ENCODE data around the gene EEPD1.

Gene EEPD1

DNA sequence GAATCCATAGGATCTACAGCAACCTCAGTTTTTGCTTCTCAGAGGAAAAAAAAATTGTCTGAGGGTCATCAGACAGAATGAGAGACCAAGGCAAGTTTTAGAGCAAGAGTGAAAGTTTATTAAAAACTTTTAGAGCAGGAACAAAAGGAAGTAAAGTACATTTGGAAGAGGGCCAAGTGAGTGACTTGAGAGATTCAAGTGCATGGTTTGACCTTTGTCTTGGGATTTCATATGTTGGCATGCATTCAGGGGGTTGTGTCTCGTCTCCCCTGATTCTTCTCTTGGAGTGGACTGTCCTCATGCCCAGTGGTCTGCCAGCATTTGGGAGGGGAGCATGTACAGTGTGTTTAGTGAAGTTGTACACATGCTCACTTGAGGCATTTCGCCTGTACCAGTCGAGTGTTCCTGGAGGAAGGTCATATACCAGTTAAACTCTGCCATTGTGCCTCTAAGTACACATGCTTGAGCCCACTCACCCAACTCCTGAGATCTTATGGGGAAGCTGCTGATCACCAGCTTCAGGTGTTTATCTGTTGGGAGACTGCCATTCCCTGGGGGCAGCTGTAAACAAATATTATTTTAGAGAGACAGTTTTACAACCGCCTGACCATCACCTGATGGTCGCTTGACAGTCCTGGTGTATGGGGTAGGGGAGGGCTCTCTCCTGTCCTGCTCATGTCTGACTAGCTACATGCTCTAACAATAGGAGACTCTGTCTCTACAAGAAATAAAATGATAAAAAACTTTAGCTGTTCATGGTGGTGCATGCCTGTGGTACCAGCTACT lies 109.4 kb downstream of the EEPD1 start:
- H3K27ac ChIP-seq, result peak overlapping the region; percentile 58 to 97 (median 68); a peak in 21 of 22 replicates
- no peak for TF ChIP-seq Cebpa-rat (IDR thresholded peaks at IDR 0.05)
- H3K4me3 ChIP-seq, result peak overlapping the region in 2 of 10 experiments; percentile 13 to 33; a peak in 2 of 20 replicates
- H3K4me2 ChIP-seq, result peak overlapping the region; percentile 69 to 92 (median 83)
- peaks cover 60 to 100% (median 73%) of the 10 kb centered on the region in 10 experiments for H3K4me1 ChIP-seq
- peaks cover 0 to 18% (median 0%) of the 10 kb centered on the region in 11 experiments; a peak in 7 of 22 replicates for H3K36me3 ChIP-seq
- H3K9me3 ChIP-seq (replicated peaks in 1 of 11), result peaks cover 0 to 11% (median 0%) of the 10 kb centered on the region in 11 experiments; a peak in 1 of 22 replicates
- H3K27me3 ChIP-seq, result no peaks in the 10 kb centered on the region
- H4K20me1 ChIP-seq, result no peaks in the 10 kb centered on the region
- peak overlapping the region in 4 of 11 experiments; percentile 65 to 86 (median 79); a peak in 7 of 22 replicates for H3K9ac ChIP-seq

- H3K4me3 ChIP-seq, result peak overlapping the region in 4 of 10 experiments; percentile 8 to 33 (median 14); a peak in 7 of 20 replicates
- H3K4me2 ChIP-seq, result peak overlapping the region; percentile 69 to 92 (median 83)
- TF ChIP-seq Cebpa-rat (IDR thresholded peaks at IDR 0.05), result peak in 1 of 11 experiments; percentile 57; a peak in 1 of 22 replicates
- H3K36me3 ChIP-seq, result peaks cover 0 to 24% (median 0%) of the 10 kb centered on the region in 11 experiments; a peak in 7 of 22 replicates
- no peaks in the 10 kb centered on the region for H3K27me3 ChIP-seq
- no peaks in the 10 kb centered on the region for H4K20me1 ChIP-seq
- H3K9me3 ChIP-seq (replicated peaks in 1 of 11), result peaks cover 0 to 12% (median 0%) of the 10 kb centered on the region in 11 experiments; a peak in 1 of 22 replicates
- H3K27ac ChIP-seq, result peak overlapping the region; percentile 58 to 97 (median 68)
- H3K9ac ChIP-seq, result peak overlapping the region in 10 of 11 experiments; percentile 3 to 86 (median 48); a peak in 13 of 22 replicates
- H3K4me1 ChIP-seq, result peaks cover 60 to 100% (median 73%) of the 10 kb centered on the region in 10 experiments
Observed at GRCh38 chr7:36263095-36263484, 110.0 kb downstream of the EEPD1 start.

DNA sequence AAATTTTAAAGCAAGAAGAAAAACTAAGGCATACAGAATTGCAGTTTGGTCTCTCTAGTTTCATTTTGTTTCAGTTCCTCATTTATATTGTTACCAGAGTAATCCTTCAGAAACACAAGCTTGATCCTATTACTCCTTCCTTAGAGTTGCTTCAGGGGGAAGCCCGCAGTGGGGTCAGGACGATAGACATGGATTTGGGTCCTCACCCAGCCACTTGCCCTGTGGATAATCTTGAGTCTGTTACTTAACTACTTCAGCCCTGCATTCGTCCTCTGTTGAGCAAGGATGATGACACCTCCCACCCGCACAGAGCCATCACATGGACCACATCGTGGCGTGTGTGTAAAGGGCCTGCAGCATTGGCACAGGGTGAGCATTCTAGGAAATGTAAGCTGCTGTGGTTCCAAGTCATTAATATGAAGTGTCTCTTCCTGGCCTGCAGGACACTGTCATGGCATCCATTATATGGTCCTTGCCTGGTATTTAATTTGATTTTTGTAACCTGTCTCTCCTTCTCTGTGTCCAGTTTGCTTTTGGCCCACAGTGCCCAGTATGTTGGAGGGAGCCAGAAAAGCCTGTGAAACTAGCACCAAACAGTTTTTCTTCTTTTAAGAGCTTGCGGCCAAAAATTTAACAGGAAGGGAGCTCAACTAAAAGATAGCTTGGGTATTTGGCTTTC lies 111.2 kb downstream of the EEPD1 start:
- Histone ChIP-seq H3K4me3 (no peak overlapping the region), H3K4me1 (peaks cover 60 to 100% (median 70%) of the 10 kb centered on the region in 10 experiments), H3K27ac (peak overlapping the region; percentile 58 to 97 (median 68)), H3K4me2 (peak overlapping the region; percentile 69 to 92 (median 83)), H3K9me3 (replicated peaks in 1 of 11) (peaks cover 0 to 12% (median 0%) of the 10 kb centered on the region in 11 experiments; a peak in 1 of 22 replicates), H3K9ac (peak overlapping the region in 7 of 11 experiments; percentile 28 to 86 (median 65); a peak in 13 of 22 replicates), H3K36me3 (peaks cover 0 to 28% (median 0%) of the 10 kb centered on the region in 11 experiments; a peak in 7 of 22 replicates), H4K20me1 (no peaks in the 10 kb centered on the region), H3K27me3 (no peaks in the 10 kb centered on the region)
- peak in 10 of 11 experiments; percentile 45 to 73 (median 60); a peak in 11 of 22 replicates for TF ChIP-seq Cebpa-rat (IDR thresholded peaks at IDR 0.05)

GRCh38 chr7:36264913-36265516 lies 112.0 kb downstream of the EEPD1 start:
- H3K27me3 ChIP-seq, result no peaks in the 10 kb centered on the region
- TF ChIP-seq Cebpa-rat (IDR thresholded peaks at IDR 0.05), result no peak
- peaks cover 0 to 36% (median 0%) of the 10 kb centered on the region in 11 experiments; a peak in 7 of 22 replicates for H3K36me3 ChIP-seq
- H3K9ac ChIP-seq, result peak overlapping the region in 5 of 11 experiments; percentile 43 to 86 (median 76); a peak in 9 of 22 replicates
- H3K4me1 ChIP-seq, result peaks cover 59 to 100% (median 69%) of the 10 kb centered on the region in 10 experiments
- peaks cover 0 to 12% (median 0%) of the 10 kb centered on the region in 11 experiments; a peak in 1 of 22 replicates for H3K9me3 ChIP-seq (replicated peaks in 1 of 11)
- H3K4me2 ChIP-seq, result peak overlapping the region in 9 of 11 experiments; percentile 37 to 92 (median 87); a peak in 18 of 22 replicates
- peak overlapping the region; percentile 58 to 97 (median 68); a peak in 21 of 22 replicates for H3K27ac ChIP-seq
- no peak overlapping the region for H3K4me3 ChIP-seq
- no peaks in the 10 kb centered on the region for H4K20me1 ChIP-seq

DNA sequence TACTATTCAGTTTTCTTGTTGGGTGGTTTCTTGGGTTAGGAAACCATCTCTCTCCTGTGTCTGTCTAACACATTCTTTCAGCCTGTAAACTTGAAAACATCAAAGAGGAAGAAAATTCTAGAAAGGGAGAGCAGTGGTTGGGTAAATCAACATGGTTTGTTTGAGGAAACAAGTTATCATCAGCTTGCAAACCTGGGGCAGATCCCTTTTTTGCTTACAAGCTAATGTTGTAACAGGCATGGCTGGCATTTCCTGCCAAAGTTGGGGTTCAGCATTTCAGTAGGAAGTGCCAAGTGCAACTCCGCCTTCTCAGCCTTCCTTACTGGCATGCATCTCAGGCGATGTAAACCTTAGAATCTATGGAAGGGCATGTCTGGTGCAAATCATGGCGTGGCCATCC lies 112.6 kb downstream of the EEPD1 start:
- peak in 4 of 11 experiments; percentile 40 to 64 (median 52); a peak in 4 of 22 replicates for TF ChIP-seq Cebpa-rat (IDR thresholded peaks at IDR 0.05)
- Histone ChIP-seq H3K27me3 (no peaks in the 10 kb centered on the region), H3K4me2 (peak overlapping the region in 9 of 11 experiments; percentile 26 to 92 (median 87); a peak in 18 of 22 replicates), H4K20me1 (no peaks in the 10 kb centered on the region), H3K4me3 (no peak overlapping the region), H3K9me3 (replicated peaks in 1 of 11) (peaks cover 0 to 12% (median 0%) of the 10 kb centered on the region in 11 experiments; a peak in 1 of 22 replicates), H3K4me1 (peaks cover 52 to 93% (median 62%) of the 10 kb centered on the region in 10 experiments), H3K36me3 (peaks cover 0 to 37% (median 0%) of the 10 kb centered on the region in 11 experiments; a peak in 7 of 22 replicates), H3K27ac (peak overlapping the region in 10 of 11 experiments; percentile 58 to 97 (median 74); a peak in 19 of 22 replicates), H3K9ac (peak overlapping the region in 5 of 11 experiments; percentile 43 to 86 (median 76); a peak in 9 of 22 replicates)

- Histone ChIP-seq H3K9me3 (replicated peaks in 1 of 11) (peaks cover 0 to 12% (median 0%) of the 10 kb centered on the region in 11 experiments; a peak in 1 of 22 replicates), H3K4me3 (no peak overlapping the region; a peak in 1 of 20 replicates), H3K27me3 (no peaks in the 10 kb centered on the region), H3K36me3 (peaks cover 0 to 37% (median 0%) of the 10 kb centered on the region in 11 experiments; a peak in 7 of 22 replicates), H3K4me1 (peaks cover 47 to 88% (median 57%) of the 10 kb centered on the region in 10 experiments), H3K4me2 (peak overlapping the region in 9 of 11 experiments; percentile 26 to 92 (median 87); a peak in 18 of 22 replicates), H4K20me1 (no peaks in the 10 kb centered on the region), H3K9ac (peak overlapping the region in 4 of 11 experiments; percentile 65 to 82 (median 72); a peak in 7 of 22 replicates), H3K27ac (peak overlapping the region in 9 of 11 experiments; percentile 5 to 97 (median 80); a peak in 13 of 22 replicates)
- no peak for TF ChIP-seq Cebpa-rat (IDR thresholded peaks at IDR 0.05)
Observed at GRCh38 chr7:36266190-36266589, 113.1 kb downstream of the EEPD1 start.

GRCh38 chr7:36266683-36267082 lies 113.6 kb downstream of the EEPD1 start:
- peaks cover 43 to 83% (median 52%) of the 10 kb centered on the region in 10 experiments for H3K4me1 ChIP-seq
- H4K20me1 ChIP-seq, result no peaks in the 10 kb centered on the region
- TF ChIP-seq Cebpa-rat (IDR thresholded peaks at IDR 0.05), result no peak

More at GRCh38 chr7:36266683-36267082, 113.6 kb downstream of the EEPD1 start:
- no peaks in the 10 kb centered on the region for H3K27me3 ChIP-seq
- peaks cover 0 to 37% (median 0%) of the 10 kb centered on the region in 11 experiments; a peak in 7 of 22 replicates for H3K36me3 ChIP-seq
- H3K27ac ChIP-seq, result peak overlapping the region in 5 of 11 experiments; percentile 80 to 97 (median 93); a peak in 8 of 22 replicates
- peak overlapping the region in 3 of 11 experiments; percentile 69 to 82 (median 76); a peak in 3 of 22 replicates for H3K9ac ChIP-seq
- H3K4me2 ChIP-seq, result peak overlapping the region in 9 of 11 experiments; percentile 26 to 92 (median 87); a peak in 17 of 22 replicates
- peaks cover 0 to 12% (median 0%) of the 10 kb centered on the region in 11 experiments; a peak in 1 of 22 replicates for H3K9me3 ChIP-seq (replicated peaks in 1 of 11)
- no peak overlapping the region for H3K4me3 ChIP-seq
